ENCODE measurements around the gene DTNB.

- TF ChIP-seq CTCF (IDR thresholded peaks at IDR 0.05) (no peak), POLR2AphosphoS5 (IDR thresholded peaks at IDR 0.05; ENCODE audit: insufficient read depth in 1 of 2, low read depth in 1 of 2) (no peak), POLR2A (IDR thresholded peaks at IDR 0.05) (no peak)
Observed at GRCh38 chr2:25339211-25339674, 334.1 kb downstream of the DTNB start.

Data from vagina (tissue), 2 donors.